Aorta (tissue), 5 donors: ENCODE measurements around the gene PTHLH. TPM values are rescaled to one million over a fixed set of nuclear protein-coding genes. Genes with fewer than 3 reads are reported as not detected.

ENCODE experiments used
- ATAC-seq: fragments of 200-7000 bp; cut with Tn5 transposase; one replicate; pipeline ENCODE4 v1.9.1; 2022; ENCODE audit warnings: moderate library complexity; ENCODE audit not compliant: low FRiP score
- DNase-seq, 2 donors: peaks; one replicate each; pipeline ENCODE4 v3.0.0-alpha.2; 2020
- H3K27ac ChIP-seq, 2 donors: one replicate each; pipeline ENCODE4 v1.5.1; 2013; ENCODE audit warnings: low read length in 2 of 2, mild to moderate bottlenecking in 2 of 2, moderate library complexity in 2 of 2, control low read depth in 1 of 2, inconsistent platforms in 1 of 2, low read depth in 1 of 2
- H3K27me3 ChIP-seq, 2 donors: one replicate each; pipeline ENCODE4 v1.6.1; 2013; ENCODE audit warnings: control low read depth in 1 of 2, low read length in 1 of 2, mild to moderate bottlenecking in 1 of 2, moderate library complexity in 1 of 2; ENCODE audit not compliant: insufficient read depth in 2 of 2, control insufficient read depth in 1 of 2
- H3K36me3 ChIP-seq, 2 donors: one replicate each; pipeline ENCODE4 v1.6.1; 2013; ENCODE audit warnings: control low read depth in 1 of 2, low read length in 1 of 2, mild to moderate bottlenecking in 1 of 2; ENCODE audit not compliant: insufficient read depth in 2 of 2, control insufficient read depth in 1 of 2
- H3K4me1 ChIP-seq, 2 donors: one replicate each; pipeline ENCODE4 v1.6.1; 2013; ENCODE audit warnings: low read length in 2 of 2, control low read depth in 1 of 2, mild to moderate bottlenecking in 1 of 2, moderate library complexity in 1 of 2; ENCODE audit not compliant: insufficient read depth in 2 of 2, control insufficient read depth in 1 of 2
- H3K4me3 ChIP-seq, 2 donors: one replicate each; pipeline ENCODE4 v1.5.1; 2013; ENCODE audit warnings: low read length in 2 of 2, control low read depth in 1 of 2, mild to moderate bottlenecking in 1 of 2
- H3K9me3 ChIP-seq: one replicate; pipeline ENCODE4 v1.6.1; 2013; ENCODE audit warnings: mild to moderate bottlenecking, low read length; ENCODE audit not compliant: control insufficient read depth
- WGBS, 2 donors: extraction: QIAGEN DNeasy Blood & Tissue Kit; methylation state at CpG; one replicate each; pipeline ENCODE4 v1.1.7; 2013; 5-methylcytosine and 5-hydroxymethylcytosine counted together
- intact Hi-C, 2 donors: fragments of 100-400 bp; cut with DNase I; formaldehyde crosslinking; loops; one replicate each; pipeline versions ENCODE4 v1.14.2 to v1.15.0; 2022
- polyA plus RNA-seq, 2 donors: library from polyadenylated mRNA; stranded (reverse); fragments of 200-250 nt; gene quantifications; one replicate each; pipeline ENCODE4 v1.2.3, GENCODE V29; 2013
- total RNA-seq, 2 donors: library from RNA; stranded (reverse); fragmentation: NEBNext Ultra II Directional; extraction: Animal tissue kit (Norgen Biotek cat#: 25700); gene quantifications; one replicate each; pipeline ENCODE4 v1.2.1, GENCODE V29; 2021
- donor health status: healthy with polysubstance abuse.
- donor health status: Bipolar disorder and iron deficiency.
- donor health status: DM: no; HTN: no; CAD: no.
- donor health status: DM: no; HTN: no; CAD: no.
- donor health status: DM: yes; HTN: yes; CAD: no.

Gene PTHLH
- total and polyA plus RNA-seq, 4 donors, result 2.3 to 7.1 (median 4.5) TPM

- DNase-seq (no peak), ATAC-seq (no peak)
- H3K27me3 ChIP-seq, result no peaks in the 10 kb centered on the region
- 92 to 93% methylated on average over 3 of the region's 3 CpGs for WGBS, 2 donors
- H3K4me1 ChIP-seq, result peaks cover 0 to 1% of the 10 kb centered on the region in 2 donors
- no peak overlapping the region for H3K4me3 ChIP-seq
- H3K9me3 ChIP-seq, result no peaks in the 10 kb centered on the region
- no peak overlapping the region for H3K27ac ChIP-seq
- no peaks in the 10 kb centered on the region for H3K36me3 ChIP-seq
- intact Hi-C loops, result no loop called here
Measured at GRCh38 chr12:27960821-27961220, 11.7 kb downstream of the PTHLH start.

GRCh38 chr12:27958675-27959074 is 13.9 kb downstream of the PTHLH start:
- Histone ChIP-seq H3K9me3 (no peaks in the 10 kb centered on the region), H3K4me1 (no peaks in the 10 kb centered on the region), H3K36me3 (no peaks in the 10 kb centered on the region), H3K27me3 (no peaks in the 10 kb centered on the region), H3K27ac (no peak overlapping the region), H3K4me3 (no peak overlapping the region)
- 73 to 83% methylated on average over 3 of the region's 3 CpGs for WGBS, 2 donors
- DNase-seq, result no peak
- no peak for ATAC-seq
- intact Hi-C loops, result no loop called here

- H3K4me1 ChIP-seq, result no peaks in the 10 kb centered on the region
- no peaks in the 10 kb centered on the region for H3K36me3 ChIP-seq
- intact Hi-C loops, result no loop called here
- H3K27ac ChIP-seq, result no peak overlapping the region
- no peaks in the 10 kb centered on the region for H3K27me3 ChIP-seq
- 83% methylated on average over 3 of the region's 3 CpGs for WGBS, 2 donors
- H3K4me3 ChIP-seq, result no peak overlapping the region
- no peaks in the 10 kb centered on the region for H3K9me3 ChIP-seq
- ATAC-seq (no peak), DNase-seq (no peak)
Measured at GRCh38 chr12:27957366-27957765, 15.2 kb downstream of the PTHLH start.

GRCh38 chr12:27953817-27954216 is 18.7 kb downstream of the PTHLH start:
- WGBS, 2 donors, result 81 to 85% methylated on average over 3 of the region's 3 CpGs
- Histone ChIP-seq H3K4me1 (no peaks in the 10 kb centered on the region), H3K4me3 (no peak overlapping the region), H3K9me3 (no peaks in the 10 kb centered on the region), H3K27ac (no peak overlapping the region), H3K27me3 (no peaks in the 10 kb centered on the region), H3K36me3 (no peaks in the 10 kb centered on the region)
- no peak for ATAC-seq
- intact Hi-C loops, result no loop called here
- no peak for DNase-seq

GRCh38 chr12:27953348-27953747 is 19.2 kb downstream of the PTHLH start:
- no peaks in the 10 kb centered on the region for H3K36me3 ChIP-seq
- H3K9me3 ChIP-seq, result no peaks in the 10 kb centered on the region
- intact Hi-C loops, result no loop called here
- H3K27me3 ChIP-seq, result no peaks in the 10 kb centered on the region
- no peaks in the 10 kb centered on the region for H3K4me1 ChIP-seq
- DNase-seq (no peak), ATAC-seq (no peak)
- 69 to 83% methylated on average over 4 of the region's 4 CpGs for WGBS, 2 donors
- no peak overlapping the region for H3K27ac ChIP-seq
- no peak overlapping the region for H3K4me3 ChIP-seq

- WGBS, 2 donors, result 83 to 88% methylated on average over 5 of the region's 5 CpGs
- no peak overlapping the region for H3K4me3 ChIP-seq
- intact Hi-C loops, result no loop called here
- no peaks in the 10 kb centered on the region for H3K4me1 ChIP-seq
- no peak overlapping the region for H3K27ac ChIP-seq
- H3K36me3 ChIP-seq, result no peaks in the 10 kb centered on the region
- H3K27me3 ChIP-seq, result no peaks in the 10 kb centered on the region
- DNase-seq (no peak), ATAC-seq (no peak)
- no peaks in the 10 kb centered on the region for H3K9me3 ChIP-seq
Measured at GRCh38 chr12:27952510-27952909, 20.0 kb downstream of the PTHLH start.

GRCh38 chr12:27951898-27952297 is 20.6 kb downstream of the PTHLH start:
- no peak overlapping the region for H3K4me3 ChIP-seq
- DNase-seq (no peak), ATAC-seq (no peak)
- intact Hi-C loops, result no loop called here
- no peak overlapping the region for H3K27ac ChIP-seq
- no peaks in the 10 kb centered on the region for H3K36me3 ChIP-seq
- H3K9me3 ChIP-seq, result no peaks in the 10 kb centered on the region
- H3K27me3 ChIP-seq, result no peaks in the 10 kb centered on the region
- WGBS, 2 donors, result 83 to 88% methylated on average over 7 of the region's 7 CpGs
- H3K4me1 ChIP-seq, result no peaks in the 10 kb centered on the region

GRCh38 chr12:27946421-27946820 is 26.1 kb downstream of the PTHLH start:
- H3K4me3 ChIP-seq, result no peak overlapping the region

GRCh38 chr12:27940756-27941402 is 31.7 kb downstream of the PTHLH start:
- ATAC-seq, result peak; percentile 79
- Histone ChIP-seq H3K27ac (no peak overlapping the region), H3K27me3 (no peaks in the 10 kb centered on the region), H3K36me3 (no peaks in the 10 kb centered on the region), H3K4me1 (peaks cover 0 to 3% of the 10 kb centered on the region in 2 donors), H3K4me3 (no peak overlapping the region), H3K9me3 (no peaks in the 10 kb centered on the region)
- DNase-seq, result peak; percentile 75 to 90
- intact Hi-C loops, result loop anchor here (2.0 to 10.0 kb wide), 2 partner anchors 116 to 208 kb away; no protein-coding TSS in a partner anchor
- WGBS, 2 donors, result 34 to 37% methylated on average over 4 of the region's 4 CpGs

More at GRCh38 chr12:27946421-27946820, 26.1 kb downstream of the PTHLH start:
- intact Hi-C loops, result loop anchor here (10.0 kb wide), 1 partner anchor 122 kb away; no protein-coding TSS in a partner anchor
- ATAC-seq (no peak), DNase-seq (no peak)
- H3K27ac ChIP-seq, result no peak overlapping the region
- H3K9me3 ChIP-seq, result no peaks in the 10 kb centered on the region
- H3K36me3 ChIP-seq, result no peaks in the 10 kb centered on the region
- no peaks in the 10 kb centered on the region for H3K4me1 ChIP-seq
- 95 to 96% methylated on average over 1 of the region's 1 CpG for WGBS, 2 donors
- no peaks in the 10 kb centered on the region for H3K27me3 ChIP-seq
